Muscle of back (tissue), 11 donors: ENCODE results near the gene BLTP2. TPM values are rescaled to one million over a fixed set of nuclear protein-coding genes. Genes with fewer than 3 reads are reported as not detected.

Experiments
- DNase-seq, 3 donors: peaks; one replicate each; pipeline versions ENCODE4 v3.0.0 to v3.0.0-alpha.2; 2013
- polyA plus RNA-seq, 10 donors: library from polyadenylated mRNA; unstranded; fragments of 120-200 nt; gene quantifications; one replicate each; pipeline ENCODE4 v1.2.1, GENCODE V29; 2013; ENCODE audit not compliant: insufficient read length in 10 of 10

Gene BLTP2
- polyA plus RNA-seq, 10 donors: 46.8 to 61.9 (median 56.0) TPM

DNA sequence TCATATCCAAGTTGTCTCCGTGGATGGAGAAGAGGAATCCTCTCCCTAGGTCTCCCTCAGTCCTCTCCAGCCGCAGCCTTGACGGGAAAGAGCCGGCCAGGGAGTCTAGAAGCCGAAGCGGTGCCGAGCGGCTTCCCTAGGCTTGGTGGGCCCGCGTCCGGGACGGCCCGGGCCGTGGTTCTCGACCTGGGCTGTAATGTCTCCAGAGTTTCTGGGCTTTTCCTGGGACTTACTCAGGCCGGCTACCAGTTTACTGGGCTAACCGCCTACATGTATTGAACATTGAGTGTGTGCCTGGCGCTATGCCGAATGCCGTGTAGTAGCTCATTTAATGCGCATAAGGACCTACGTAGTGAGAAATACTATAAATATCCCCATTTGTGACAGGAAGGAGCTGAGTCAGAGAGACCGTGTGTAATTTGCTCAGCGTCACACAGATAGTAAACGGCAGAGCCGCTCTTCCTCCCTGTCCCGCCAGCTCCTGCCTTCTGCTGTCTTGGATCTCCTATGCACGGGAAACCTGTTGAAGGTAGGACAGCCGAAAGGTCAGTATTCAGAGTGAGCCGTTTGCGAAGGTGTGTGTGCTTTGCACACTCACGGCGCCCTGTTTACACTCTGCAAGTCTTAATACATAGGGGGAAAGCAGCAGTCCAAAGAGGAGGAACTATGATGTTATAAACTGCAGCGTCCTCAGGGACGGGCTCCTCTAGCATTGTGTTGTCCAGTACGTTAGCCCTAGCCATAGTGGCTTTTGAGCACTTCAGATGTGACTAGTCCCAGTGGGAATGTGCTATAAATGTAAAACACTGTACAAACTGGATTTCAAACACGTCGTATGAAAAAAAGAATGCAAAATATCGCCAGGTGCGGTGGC, 45.4 kb downstream of the BLTP2 start:
- peak; percentile 76 to 90 (median 81) for DNase-seq

DNA sequence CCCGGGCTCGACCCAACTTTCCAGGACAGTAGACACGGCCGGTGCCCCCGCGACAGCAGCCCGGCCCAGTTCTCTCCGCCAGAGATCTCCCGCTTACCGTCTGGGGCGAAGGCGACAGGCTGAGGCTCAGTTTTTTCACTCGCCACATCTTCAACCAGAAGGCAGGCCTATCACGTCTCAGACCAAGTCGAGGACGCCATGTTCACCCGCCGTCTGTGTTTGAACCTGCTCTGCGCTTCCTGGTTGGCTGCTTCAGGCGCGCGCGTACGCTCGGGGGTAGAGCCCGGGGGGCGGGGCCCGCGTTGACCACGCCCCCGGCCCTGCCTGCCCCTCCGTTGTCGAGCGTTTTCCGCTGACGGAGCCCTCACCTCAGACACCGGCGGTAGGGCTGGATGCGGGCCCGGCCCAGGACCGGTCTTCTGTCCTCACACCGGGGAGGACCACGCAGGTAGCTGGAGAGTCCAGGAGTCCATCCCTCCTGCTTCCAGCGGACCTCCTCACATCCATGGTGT, 46.1 kb downstream of the BLTP2 start, which contains the start of gene SPAG5:
Gene SPAG5, minus strand, starts transcription at position 227 of the 512 bp plus-strand sequence. Its CDS starts 79 bp downstream, at position 148.
- DNase-seq: peak; percentile 92 to 97 (median 94)

DNA sequence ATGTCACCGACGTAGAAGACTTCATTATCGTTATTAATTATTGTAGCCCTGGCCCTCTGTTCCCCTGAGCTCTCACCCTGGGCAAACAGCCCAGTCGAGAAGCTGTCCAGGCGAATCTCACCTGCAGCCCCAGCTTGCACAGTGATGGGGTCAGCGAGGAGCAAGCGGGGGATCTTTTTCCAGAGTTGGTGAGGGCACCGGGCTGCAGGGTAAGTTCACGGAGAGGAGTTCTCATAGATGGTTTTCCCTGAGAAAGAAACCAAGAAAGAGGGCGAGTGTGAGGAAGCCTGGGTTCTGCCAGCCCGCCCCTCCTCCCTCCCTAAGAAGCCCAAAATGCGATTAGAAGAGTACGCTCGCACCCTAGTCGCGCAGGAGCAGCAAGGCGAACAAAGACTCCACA, 46.6 kb downstream of the BLTP2 start:
- DNase-seq: no peak

DNA sequence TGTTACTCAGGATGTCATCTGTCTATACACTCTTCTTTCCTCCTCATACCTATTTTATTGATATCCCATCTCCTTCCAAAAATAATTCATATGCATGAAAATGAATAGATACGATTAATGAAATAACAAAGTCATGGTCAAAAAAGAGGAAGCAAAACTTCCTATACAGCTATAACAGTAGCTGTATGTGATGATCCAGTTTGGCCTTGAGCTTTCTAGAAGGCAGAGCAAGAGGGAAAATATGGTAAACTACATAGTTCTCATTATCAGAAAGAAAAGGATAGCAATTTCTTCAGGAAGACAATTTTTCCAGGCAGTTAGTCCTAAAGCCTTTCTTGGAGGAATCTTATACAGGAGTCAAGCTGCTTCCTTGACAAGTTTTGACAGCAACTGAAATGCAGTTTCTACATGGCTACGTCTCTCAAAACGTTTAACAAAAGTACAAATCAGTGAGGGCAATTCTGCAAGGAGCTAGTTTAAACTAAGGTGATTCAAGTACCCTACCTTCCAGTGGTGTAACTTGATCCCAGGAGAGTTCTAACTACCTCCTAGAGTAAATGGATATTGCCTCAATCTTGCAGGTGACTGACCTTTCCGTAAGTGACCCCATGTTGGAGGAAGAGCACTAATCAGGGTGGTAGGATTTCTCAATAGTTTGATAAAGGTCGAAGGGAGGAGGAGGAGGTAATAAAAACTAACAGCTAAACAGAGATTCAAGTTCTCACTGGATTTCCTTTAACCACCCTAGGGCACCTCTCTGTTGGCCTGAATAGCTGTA, 47.2 kb downstream of the BLTP2 start:
- DNase-seq: no peak

Other genes with a start within 250 kb of the BLTP2 start
- 1 to 10 TPM; 6.1 to 9.6 (median 8.3) TPM for gene SLC46A1, start 238.9 kb downstream of the BLTP2 start, polyA plus RNA-seq
- not detected for gene SLC13A2, start 171.5 kb downstream of the BLTP2 start, polyA plus RNA-seq
- 1 to 10 TPM in 2 of 10 donors, not detected in 8; 2.5 to 3.0 TPM for gene FOXN1, start 138.8 kb downstream of the BLTP2 start, polyA plus RNA-seq
- 10 to 100 TPM; 10.8 to 19.5 (median 13.1) TPM for gene UNC119, start 92.5 kb downstream of the BLTP2 start, polyA plus RNA-seq
- 10 to 100 TPM; 39.9 to 52.0 (median 44.3) TPM for gene PIGS, start 73.6 kb downstream of the BLTP2 start, polyA plus RNA-seq
- 1 to 10 TPM in 9 of 10 donors, under 1 TPM in 1; 0.92 to 5.1 (median 1.9) TPM for gene ALDOC, start 68.3 kb downstream of the BLTP2 start, polyA plus RNA-seq
- 10 to 100 TPM; 17.8 to 34.4 (median 23.2) TPM for gene SPAG5, start 46.1 kb downstream of the BLTP2 start, polyA plus RNA-seq
- gene RSKR, start 31.0 kb downstream of the BLTP2 start, polyA plus RNA-seq: 10 to 100 TPM in 6 of 10 donors, 1 to 10 TPM in 4; 7.0 to 25.1 (median 12.3) TPM
- 10 to 100 TPM; 31.3 to 48.9 (median 39.7) TPM for gene SDF2, start 16.7 kb upstream of the BLTP2 start, polyA plus RNA-seq
- 10 to 100 TPM; 36.8 to 47.7 (median 41.7) TPM for gene SUPT6H, start 17.0 kb upstream of the BLTP2 start, polyA plus RNA-seq
- gene PROCA1, start 66.7 kb upstream of the BLTP2 start, polyA plus RNA-seq: 1 to 10 TPM; 1.7 to 5.3 (median 2.6) TPM
- 100 to 1,000 TPM in 1 of 10 donors, 10 to 100 TPM in 9; 53.1 to 117 (median 77.2) TPM for gene RAB34, start 72.7 kb upstream of the BLTP2 start, polyA plus RNA-seq
- gene RPL23A, start 74.8 kb upstream of the BLTP2 start, polyA plus RNA-seq: 1,000 to 10,000 TPM; 1,123 to 1,773 (median 1,454) TPM
- 1 to 10 TPM; 2.3 to 6.0 (median 4.1) TPM for gene TLCD1, start 81.1 kb upstream of the BLTP2 start, polyA plus RNA-seq
- gene NEK8, start 83.6 kb upstream of the BLTP2 start, polyA plus RNA-seq: 1 to 10 TPM; 1.3 to 4.2 (median 2.7) TPM
- gene TRAF4, start 98.9 kb upstream of the BLTP2 start, polyA plus RNA-seq: 10 to 100 TPM; 40.0 to 73.0 (median 52.8) TPM
- 10 to 100 TPM; 11.2 to 14.1 (median 13.2) TPM for gene FAM222B, start 197.6 kb upstream of the BLTP2 start, polyA plus RNA-seq
- gene ERAL1, start 209.9 kb upstream of the BLTP2 start, polyA plus RNA-seq: 10 to 100 TPM; 35.1 to 54.6 (median 43.1) TPM